Naive thymus-derived CD8-positive, alpha-beta T cell (primary cell): ENCODE measurements around the gene BICRAL. TPM values are rescaled to one million over a fixed set of nuclear protein-coding genes. Genes with fewer than 3 reads are reported as not detected.
"Not testable (repeated sequence)": the region's sequence is repeated elsewhere in the genome, so short reads cannot be mapped to it uniquely, and the experiment has no call there.

ENCODE experiments used
- ATAC-seq, 2 donors: fragments of 150-1000 bp; cut with Tn5 transposase in 1 of 2; sonication (Bioruptor Pico), chemical (Tn5 transposase) in 1 of 2; 1 replicate in 1 of 2; 2 replicates in 1 of 2; pipeline ENCODE4 v1.10.0; 2021; ENCODE audit warnings: mild to moderate bottlenecking in 2 of 2, moderate library complexity in 2 of 2
- POLR2A ChIA-PET: fragments of 350-600 bp; sonication (Branson Sonifier 250); formaldehyde crosslinking; loops from one replicate; lab custom pipeline; 2021; ENCODE audit warnings: antibody characterized with exemption; lab: Charles Lee
- DNase-seq, 10 donors: peaks; one replicate each; pipeline versions ENCODE4 v3.0.0 to v3.0.0-alpha.2; 2020 to 2022
- H3K27ac Mint-ChIP-seq, 10 donors: one replicate each; pipeline ENCODE4 v1.8.0; 2020 to 2022; ENCODE audit warnings: mild to moderate bottlenecking in 10 of 10, mixed read lengths in 10 of 10, moderate library complexity in 4 of 10, inconsistent platforms in 1 of 10
- H3K27me3 Mint-ChIP-seq, 5 donors: one replicate each; pipeline ENCODE4 v1.8.0; 2021 to 2022; ENCODE audit warnings: mixed read lengths in 5 of 5
- H3K36me3 Mint-ChIP-seq, 3 donors: one replicate each; pipeline ENCODE4 v1.8.0; 2020 to 2022; ENCODE audit warnings: mixed read lengths in 3 of 3, mild to moderate bottlenecking in 2 of 3, inconsistent platforms in 1 of 3
- H3K4me1 Mint-ChIP-seq, 4 donors: one replicate each; pipeline ENCODE4 v1.8.0; 2021 to 2022; ENCODE audit warnings: mixed read lengths in 4 of 4
- H3K4me3 Mint-ChIP-seq, 10 donors: one replicate each; pipeline ENCODE4 v1.8.0; 2020 to 2022; ENCODE audit warnings: mild to moderate bottlenecking in 10 of 10, mixed read lengths in 10 of 10, moderate library complexity in 6 of 10, inconsistent platforms in 1 of 10
- H3K9me3 Mint-ChIP-seq, 9 donors: one replicate each; pipeline ENCODE4 v1.8.0; 2020 to 2022; ENCODE audit warnings: mixed read lengths in 9 of 9, mild to moderate bottlenecking in 3 of 9, inconsistent platforms in 1 of 9, moderate library complexity in 1 of 9
- polyA plus RNA-seq, 3 donors: library from polyadenylated mRNA; unstranded; fragments of 300-500 nt; fragmentation: Illumina TruSeq; gene quantifications; one replicate each; pipeline ENCODE4 v1.2.3, GENCODE V29; 2021
- total RNA-seq, 8 experiments: library from RNA in 2 of 8; stranded (reverse) in 2 of 8; gene quantifications; one replicate each; pipeline ENCODE4 v1.2.3 and lab custom pipeline; 2021 to 2026

BICRAL gene
- total and polyA plus RNA-seq, 5 experiments from 2014 or later = 3.6 to 39.9 (median 6.3) TPM

DNA sequence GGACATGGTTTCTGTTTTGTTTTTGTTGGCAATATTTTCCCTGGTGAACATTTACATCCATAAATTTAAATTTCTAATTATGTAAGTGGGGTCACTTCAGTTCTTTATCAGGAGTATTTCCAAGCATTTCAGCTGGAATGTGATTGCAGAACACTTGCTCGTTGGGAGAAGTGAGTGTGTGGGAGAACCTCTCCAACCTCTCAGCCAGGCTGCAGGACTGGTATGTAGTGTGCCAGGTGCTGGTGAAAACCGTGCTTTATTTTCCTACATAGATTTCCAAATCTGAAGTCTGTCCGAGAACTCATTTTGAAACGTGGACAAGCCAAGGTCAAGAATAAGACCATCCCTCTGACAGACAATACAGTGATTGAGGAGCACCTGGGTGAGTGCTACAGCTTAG, 103.8 kb downstream of the BICRAL start:
- Mint-ChIP-seq H3K27ac (peak overlapping the region in 1 of 10 donors; percentile 47), H3K36me3 (peaks cover 16 to 67% (median 17%) of the 10 kb centered on the region in 3 donors), H3K4me3 (no peak overlapping the region), H3K4me1 (peaks cover 8 to 37% (median 31%) of the 10 kb centered on the region in 4 donors), H3K27me3 (no peaks in the 10 kb centered on the region), H3K9me3 (no peaks in the 10 kb centered on the region)
- ATAC-seq (no peak), DNase-seq (no peak)
- POLR2A ChIA-PET = interaction anchor here (0.8 to 1.1 kb wide), 2 partner anchors 140 to 160 kb away, joined by 3 read pairs; partner anchors contain the start of gene TBCC

DNA sequence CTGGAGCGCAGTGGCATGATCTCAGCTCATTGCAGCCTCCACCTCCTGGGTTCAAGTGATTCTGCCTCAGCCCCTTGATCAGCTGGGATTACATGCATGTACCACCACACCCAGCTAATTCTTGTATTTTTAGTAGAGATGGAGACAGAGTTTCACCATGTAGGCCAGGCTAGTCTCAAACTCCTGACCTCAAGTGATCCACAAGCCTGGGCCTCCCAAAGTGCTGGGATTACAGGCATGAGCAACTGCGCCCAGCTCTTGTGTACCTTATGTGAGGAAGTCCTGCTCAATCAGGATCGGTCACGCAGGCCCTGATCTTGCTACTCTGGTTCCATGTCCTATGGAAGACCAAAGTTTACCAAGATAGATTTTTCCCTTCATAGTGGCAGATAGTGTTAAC, 106.3 kb downstream of the BICRAL start:
- Mint-ChIP-seq H3K4me3 (peak overlapping the region in 1 of 10 donors; percentile 40), H3K4me1 (peaks cover 12 to 34% (median 31%) of the 10 kb centered on the region in 4 donors), H3K36me3 (peaks cover 13 to 51% (median 17%) of the 10 kb centered on the region in 3 donors), H3K27ac (peak overlapping the region in 7 of 10 donors; percentile 11 to 65 (median 40))
- DNase-seq, H3K9me3 Mint-ChIP-seq, ATAC-seq, H3K27me3 Mint-ChIP-seq: not testable (repeated sequence)
- POLR2A ChIA-PET = interaction anchor here (5.8 kb wide), 1 partner anchor 9 kb away, joined by 85 read pairs; the partner anchor contains the start of gene RPL7L1

DNA sequence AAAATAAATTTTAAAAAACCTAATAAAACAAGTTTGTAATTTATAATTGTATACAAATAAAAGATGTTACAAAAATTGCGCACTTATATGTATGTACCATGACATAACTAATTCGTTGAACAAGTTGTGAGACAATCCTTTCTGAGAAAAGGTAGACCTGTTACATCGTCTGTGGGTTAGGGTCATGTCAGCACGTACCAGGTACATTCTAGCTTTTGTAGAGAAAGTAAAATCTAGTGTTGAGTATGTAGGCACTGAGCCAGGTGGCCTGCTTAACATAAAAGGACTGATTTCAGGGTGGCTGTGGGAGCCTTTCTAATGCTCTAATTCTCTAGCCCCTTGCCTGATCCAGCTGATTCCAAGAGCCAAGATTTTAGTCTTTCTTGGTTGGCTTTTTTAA, 108.0 kb downstream of the BICRAL start:
- peak in 2 of 10 donors; percentile 11 to 21 for DNase-seq
- H3K4me3 Mint-ChIP-seq = peak overlapping the region; percentile 92 to 99 (median 98)
- peaks cover 4 to 35% (median 8%) of the 10 kb centered on the region in 3 donors for H3K36me3 Mint-ChIP-seq
- no peaks in the 10 kb centered on the region for H3K9me3 Mint-ChIP-seq
- POLR2A ChIA-PET = interaction anchor here (2.0 to 5.8 kb wide), 8 partner anchors 7 to 253 kb away, joined by 10 to 85 read pairs (median 18); partner anchors contain the start of genes BICRAL, CNPY3, RPL7L1 and TBCC
- H3K27ac Mint-ChIP-seq = peak overlapping the region; percentile 92 to 98 (median 96)
- H3K4me1 Mint-ChIP-seq = peaks cover 7 to 37% (median 19%) of the 10 kb centered on the region in 4 donors
- no peaks in the 10 kb centered on the region for H3K27me3 Mint-ChIP-seq
- no peak for ATAC-seq

DNA sequence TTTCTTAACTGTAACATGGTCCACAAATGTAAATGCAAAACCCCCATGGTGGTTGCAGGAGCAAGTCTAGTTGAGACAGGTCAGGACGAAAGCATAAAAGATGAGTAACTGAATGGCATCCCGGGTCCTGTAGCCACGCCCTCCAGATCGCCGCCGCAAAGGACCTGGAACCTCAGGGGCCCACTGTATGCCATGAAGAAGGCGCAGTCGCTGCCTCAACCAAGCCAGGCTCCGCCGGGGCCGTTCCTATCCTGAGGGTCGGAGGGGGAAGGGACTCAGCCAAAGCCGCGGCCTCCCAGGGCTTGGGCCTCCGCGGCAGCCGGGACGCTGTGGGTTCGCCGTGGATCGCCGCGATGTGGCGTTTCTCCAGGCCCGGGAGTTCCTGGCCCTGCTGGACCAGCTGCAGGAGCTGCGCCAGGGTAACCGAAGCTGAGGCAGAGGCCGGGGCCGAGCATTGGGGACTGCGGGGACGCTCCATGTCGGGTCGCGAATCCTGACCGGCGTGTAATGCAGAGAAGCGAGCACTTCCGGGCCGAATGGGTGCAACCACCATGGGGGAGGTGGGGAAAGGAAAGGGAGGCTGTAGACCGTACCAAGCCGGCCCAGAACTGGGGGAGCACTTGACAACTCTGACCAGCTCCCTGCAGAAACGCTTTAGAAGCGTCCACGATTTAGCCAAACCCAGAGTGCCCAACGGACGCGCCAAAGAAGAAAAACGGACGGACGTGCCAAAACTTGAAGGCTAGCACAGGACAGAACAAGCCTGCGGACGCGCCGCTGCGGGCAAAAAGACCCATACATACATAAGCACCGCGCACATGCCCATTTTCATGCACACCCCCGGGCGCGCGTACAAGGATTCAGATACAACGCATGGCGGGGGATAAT, 108.7 kb downstream of the BICRAL start:
- no peaks in the 10 kb centered on the region for H3K9me3 Mint-ChIP-seq
- H3K36me3 Mint-ChIP-seq = peaks cover 4 to 28% (median 6%) of the 10 kb centered on the region in 3 donors
- POLR2A ChIA-PET = interaction anchor here (0.6 to 5.8 kb wide), 19 partner anchors 8 to 498 kb away, joined by 3 to 85 read pairs (median 9); partner anchors contain the start of genes BICRAL, CNPY3, CUL7 and KLC4
- H3K4me3 Mint-ChIP-seq = peak overlapping the region; percentile 92 to 99 (median 98)
- ATAC-seq (peak; percentile 87 to 94), DNase-seq (peak; percentile 69 to 94 (median 85))
- H3K27me3 Mint-ChIP-seq = no peaks in the 10 kb centered on the region
- H3K4me1 Mint-ChIP-seq = peaks cover 7 to 37% (median 19%) of the 10 kb centered on the region in 4 donors
- peak overlapping the region; percentile 92 to 98 (median 96) for H3K27ac Mint-ChIP-seq

DNA sequence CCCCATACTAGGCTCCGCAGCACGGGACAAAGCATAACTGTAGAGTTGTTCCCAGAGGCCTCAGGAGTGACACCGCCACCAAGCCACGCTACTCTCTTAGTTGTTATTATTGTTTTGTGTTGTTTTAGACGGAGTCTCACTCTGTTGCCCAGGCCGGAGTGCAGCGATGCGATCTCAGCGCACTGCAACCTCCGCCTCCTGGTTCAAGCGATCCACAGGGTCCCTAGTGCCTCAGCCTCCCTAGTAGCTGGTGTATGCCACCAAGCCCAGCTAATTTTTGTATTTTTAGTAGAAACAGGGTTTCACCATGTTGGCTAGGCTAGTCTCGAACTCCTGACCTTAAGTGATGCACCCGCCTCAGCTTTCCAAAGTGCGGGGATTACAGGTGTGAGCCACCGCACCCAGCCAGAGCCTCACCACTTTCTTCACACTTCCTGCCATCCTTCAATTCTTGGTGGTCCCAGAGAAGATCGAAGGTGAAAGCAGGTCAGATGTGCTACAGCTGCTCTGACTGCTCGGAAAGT, 109.4 kb downstream of the BICRAL start:
- H3K4me3 Mint-ChIP-seq = peak overlapping the region; percentile 92 to 99 (median 98)
- no peaks in the 10 kb centered on the region for H3K9me3 Mint-ChIP-seq
- peaks cover 0 to 21% (median under 1%) of the 10 kb centered on the region in 3 donors for H3K36me3 Mint-ChIP-seq
- peak overlapping the region; percentile 92 to 98 (median 96) for H3K27ac Mint-ChIP-seq
- POLR2A ChIA-PET = interaction anchor here (0.6 to 5.8 kb wide), 20 partner anchors 9 to 513 kb away, joined by 3 to 85 read pairs (median 8); partner anchors contain the start of genes BICRAL, CNPY3, CUL7 and KLC4
- peaks cover 7 to 37% (median 19%) of the 10 kb centered on the region in 4 donors for H3K4me1 Mint-ChIP-seq
- no peaks in the 10 kb centered on the region for H3K27me3 Mint-ChIP-seq
- DNase-seq (no peak), ATAC-seq (no peak)

DNA sequence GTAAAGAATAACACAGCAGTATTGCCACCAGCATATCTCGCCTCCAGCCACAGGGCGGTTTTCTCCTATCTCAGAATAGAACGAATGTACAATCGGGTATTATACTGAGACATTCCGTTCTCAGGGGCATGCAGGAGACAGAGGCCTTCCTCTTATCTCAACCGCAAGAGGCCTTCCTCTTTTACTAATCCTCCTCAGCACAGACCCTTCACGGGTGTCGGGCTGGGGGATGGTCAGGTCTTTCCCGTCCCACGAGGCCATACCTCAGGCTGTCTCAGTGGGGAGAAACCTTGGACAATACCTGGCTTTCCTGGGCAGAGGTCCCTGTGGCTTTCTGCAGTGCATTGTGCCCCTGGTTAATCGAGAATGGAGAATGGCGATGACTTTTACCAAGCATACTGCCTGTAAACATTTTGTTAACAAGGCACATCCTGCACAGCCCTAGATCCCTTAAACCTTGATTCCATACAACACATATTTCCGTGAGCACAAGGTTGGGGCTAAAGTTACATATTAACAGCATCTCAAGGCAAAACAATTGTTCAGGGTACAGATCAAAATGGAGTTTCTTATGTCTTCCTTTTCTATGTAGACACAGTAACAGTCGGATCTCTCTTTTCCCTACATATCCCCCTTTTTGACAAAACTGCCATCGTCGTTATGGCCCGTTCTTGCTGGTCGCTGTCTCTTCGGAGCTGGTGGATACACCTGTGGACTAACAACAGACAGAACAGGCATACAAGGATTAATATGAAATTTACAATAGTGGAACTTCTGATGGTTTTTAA, 112.4 kb downstream of the BICRAL start:
- H3K4me1 Mint-ChIP-seq = peaks cover 5 to 32% (median 18%) of the 10 kb centered on the region in 4 donors
- H3K4me3 Mint-ChIP-seq, H3K27me3 Mint-ChIP-seq, H3K9me3 Mint-ChIP-seq, ATAC-seq, DNase-seq, H3K36me3 Mint-ChIP-seq: not testable (repeated sequence)
- POLR2A ChIA-PET = interaction anchor here (0.6 to 5.3 kb wide), 2 partner anchors 111 to 113 kb away, joined by 3 to 43 read pairs; partner anchors contain the start of gene BICRAL
- H3K27ac Mint-ChIP-seq = peak overlapping the region in 2 of 10 donors; percentile 60 to 79

DNA sequence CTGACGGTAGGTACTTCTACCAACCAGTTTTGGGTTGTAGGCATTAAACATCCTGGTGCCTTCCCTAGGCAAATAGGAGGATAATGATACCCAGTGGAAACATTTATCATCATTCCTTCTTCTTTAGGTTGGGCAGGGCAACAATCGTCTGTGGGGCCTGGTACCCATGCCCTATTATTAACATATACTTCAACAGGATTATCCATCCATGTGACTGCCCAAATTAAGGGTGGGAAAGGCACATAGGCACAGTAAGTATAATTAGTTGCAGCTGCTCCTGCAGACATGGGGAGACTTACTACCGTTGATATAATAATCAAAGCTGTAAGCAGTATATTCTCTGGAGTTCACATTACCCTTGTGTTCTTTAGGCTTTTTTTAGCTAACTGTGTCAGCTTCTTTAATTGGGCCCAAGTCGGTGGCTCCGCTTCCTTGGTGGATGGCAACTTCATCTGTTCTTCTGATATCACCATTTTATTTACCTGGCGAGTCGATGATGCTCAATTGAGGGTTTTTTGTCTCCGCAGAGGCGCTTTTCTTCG, 114.4 kb downstream of the BICRAL start:
- POLR2A ChIA-PET = interaction anchor here (0.5 to 1.7 kb wide), 4 partner anchors 16 to 146 kb away, joined by 3 to 4 read pairs (median 3); partner anchors contain the start of genes CNPY3 and RPL7L1
- DNase-seq (no peak), ATAC-seq (no peak)
- Mint-ChIP-seq H3K9me3 (no peaks in the 10 kb centered on the region), H3K36me3 (no peaks in the 10 kb centered on the region), H3K4me1 (peaks cover 0 to 15% (median 5%) of the 10 kb centered on the region in 4 donors), H3K27ac (no peak overlapping the region), H3K4me3 (no peak overlapping the region), H3K27me3 (no peaks in the 10 kb centered on the region)

DNA sequence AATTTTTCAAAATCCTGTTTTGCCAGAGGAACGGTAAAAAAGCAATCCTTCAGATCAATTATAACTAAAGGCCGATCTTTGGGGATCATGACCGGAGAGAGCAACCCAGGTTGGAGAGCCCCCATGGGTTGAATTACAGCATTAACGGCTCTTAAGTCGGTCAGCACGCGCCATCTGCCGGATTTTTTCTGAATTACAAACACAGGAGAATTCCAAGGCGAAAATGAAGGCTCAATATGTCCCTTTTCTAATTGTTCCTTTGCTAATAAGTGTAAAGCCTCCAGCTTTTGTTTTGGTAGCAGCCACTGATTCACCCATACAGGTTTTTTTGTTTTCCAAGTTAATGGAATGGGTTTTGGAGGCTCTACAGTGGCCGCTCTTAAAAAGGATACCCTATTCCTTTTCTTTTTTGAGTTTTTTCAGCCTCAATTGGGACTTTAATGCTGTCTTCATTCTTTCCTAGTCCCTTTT, 117.1 kb downstream of the BICRAL start:
- peak; percentile 41 to 86 (median 72) for DNase-seq
- Mint-ChIP-seq H3K36me3 (no peaks in the 10 kb centered on the region), H3K4me1 (peaks cover 0 to 20% (median 11%) of the 10 kb centered on the region in 4 donors), H3K9me3 (no peaks in the 10 kb centered on the region), H3K4me3 (peak overlapping the region in 1 of 10 donors; percentile 2), H3K27ac (peak overlapping the region in 4 of 10 donors; percentile 47 to 88 (median 68)), H3K27me3 (no peaks in the 10 kb centered on the region)
- POLR2A ChIA-PET = interaction anchor here (0.5 kb wide), 1 partner anchor 21 kb away, joined by 3 read pairs; no protein-coding TSS in a partner anchor
- ATAC-seq = peak in 1 of 2 donors; percentile 52

DNA sequence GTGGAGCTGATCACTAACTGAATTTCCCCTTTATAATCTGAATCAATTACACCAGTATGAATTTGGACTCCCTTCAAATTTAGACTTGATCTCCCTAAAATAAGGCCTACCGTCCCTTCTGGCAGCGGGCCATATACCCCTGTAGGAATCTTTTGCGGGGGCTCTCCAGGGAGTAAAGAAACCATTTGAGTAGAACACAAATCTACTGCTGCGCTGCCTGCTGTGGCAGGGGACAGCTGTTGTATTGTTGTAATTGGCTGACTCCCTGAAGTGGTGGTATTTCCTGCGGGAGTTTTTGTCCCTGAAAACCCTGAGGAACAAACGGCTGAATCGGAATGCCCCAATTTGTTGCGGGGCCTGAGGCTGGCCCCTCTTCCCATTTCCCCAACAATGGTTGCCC, 118.0 kb downstream of the BICRAL start:
- Mint-ChIP-seq H3K27ac (no peak overlapping the region), H3K4me3 (no peak overlapping the region), H3K4me1 (peaks cover 0 to 14% (median 11%) of the 10 kb centered on the region in 4 donors), H3K36me3 (no peaks in the 10 kb centered on the region), H3K27me3 (no peaks in the 10 kb centered on the region), H3K9me3 (no peaks in the 10 kb centered on the region)
- POLR2A ChIA-PET = interaction anchor here (0.9 to 3.6 kb wide), 2 partner anchors 238 to 243 kb away, joined by 4 to 32 read pairs; no protein-coding TSS in a partner anchor
- no peak for ATAC-seq
- no peak for DNase-seq

DNA sequence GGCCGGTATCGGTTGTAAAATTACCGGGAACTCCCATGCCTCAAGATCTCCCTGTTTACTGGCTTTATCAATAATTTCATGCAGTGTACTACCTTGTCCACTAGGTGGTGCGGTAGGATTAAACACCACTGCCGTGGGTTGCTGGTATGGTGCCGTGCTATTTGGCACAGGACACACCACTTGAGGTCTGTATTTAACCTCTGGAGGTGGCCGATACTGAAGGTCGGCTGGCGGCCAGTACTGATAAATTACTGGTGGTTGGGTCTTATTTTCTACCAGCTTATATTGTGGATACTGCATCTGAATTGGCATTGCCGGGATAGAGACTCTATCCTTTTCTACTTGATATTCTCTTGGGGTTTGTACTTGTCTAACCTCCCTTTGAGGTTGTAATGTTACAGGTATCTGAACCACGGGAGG, 119.7 kb downstream of the BICRAL start:
- POLR2A ChIA-PET = interaction anchor here (1.0 to 3.6 kb wide), 3 partner anchors 28 to 245 kb away, joined by 3 to 32 read pairs (median 6); no protein-coding TSS in a partner anchor
- Mint-ChIP-seq H3K9me3 (no peaks in the 10 kb centered on the region), H3K4me3 (peak overlapping the region in 2 of 10 donors; percentile 26 to 28), H3K27me3 (no peaks in the 10 kb centered on the region), H3K27ac (no peak overlapping the region), H3K36me3 (no peaks in the 10 kb centered on the region), H3K4me1 (peaks cover 0 to 14% (median 11%) of the 10 kb centered on the region in 4 donors)
- ATAC-seq (peak; percentile 90 to 96), DNase-seq (peak; percentile 21 to 84 (median 70))
